HepG2 (cell line): ENCODE data around the gene XPO5. TPM values are rescaled to one million over a fixed set of nuclear protein-coding genes. Genes with fewer than 3 reads are reported as not detected.

ENCODE experiments used
- ATF4 ChIP-seq, 2 experiments: fragments of 450-650 bp in 1 of 2; sonication (generic) in 1 of 2; formaldehyde crosslinking; IDR thresholded peaks; 2 replicates each; pipeline versions ENCODE4 v1.5.0 to v1.8.0; 2020 to 2022; ENCODE audit warnings: mild to moderate bottlenecking in 1 of 2, missing genetic modification reagents in 1 of 2
- CCAR2 ChIP-seq: fragments of 200-400 bp; formaldehyde crosslinking; optimal IDR thresholded peaks from 2 replicates; pipeline ENCODE3; 2018; ENCODE audit warnings: low read depth, mild to moderate bottlenecking, low read length, moderate library complexity
- DDIT3 ChIP-seq: sonication (generic); formaldehyde crosslinking; IDR thresholded peaks from 2 replicates; pipeline ENCODE4 v1.4.0; 2020; ENCODE audit warnings: mild to moderate bottlenecking, missing genetic modification reagents
- FOSL1 ChIP-seq: sonication (generic); formaldehyde crosslinking; IDR thresholded peaks from 2 replicates; pipeline ENCODE4 v1.9.0; 2021; ENCODE audit warnings: missing genetic modification reagents, borderline replicate concordance
- HHEX ChIP-seq: IDR thresholded peaks from 2 replicates; pipeline ENCODE4 v1.6.1; 2016; ENCODE audit warnings: control low read depth
- KDM3A ChIP-seq: IDR thresholded peaks from 2 replicates; pipeline ENCODE4 v1.6.1; 2018; ENCODE audit warnings: low read depth, missing compliant biosample characterization
- REST ChIP-seq, 2 experiments: IDR thresholded peaks; 2 replicates each; pipeline ENCODE4 v1.6.1; 2011 to 2012; ENCODE audit warnings: low read length in 2 of 2, borderline replicate concordance in 1 of 2, low read depth in 1 of 2, mild to moderate bottlenecking in 1 of 2, moderate library complexity in 1 of 2
- TEF ChIP-seq: sonication (generic); formaldehyde crosslinking; IDR thresholded peaks from 2 replicates; pipeline ENCODE4 v1.5.0; 2020; ENCODE audit warnings: missing genetic modification reagents
- ZBTB44 ChIP-seq: sonication (generic); formaldehyde crosslinking; IDR thresholded peaks from 2 replicates; pipeline ENCODE4 v1.4.0; 2020; ENCODE audit warnings: missing genetic modification reagents
- ZBTB8A ChIP-seq: sonication (generic); formaldehyde crosslinking; IDR thresholded peaks from 2 replicates; pipeline ENCODE4 v1.4.0; 2020; ENCODE audit warnings: mild to moderate bottlenecking, low read depth, missing genetic modification reagents, borderline replicate concordance
- ZFX ChIP-seq: sonication (generic); formaldehyde crosslinking; IDR thresholded peaks from 2 replicates; pipeline ENCODE4 v1.4.0; 2020; ENCODE audit warnings: mild to moderate bottlenecking, low read depth, missing genetic modification reagents, moderate library complexity
- ZNF343 ChIP-seq: sonication (generic); formaldehyde crosslinking; IDR thresholded peaks from 2 replicates; pipeline ENCODE4 v1.4.0; 2020; ENCODE audit warnings: mild to moderate bottlenecking, missing genetic modification reagents
- ZNF547 ChIP-seq: sonication (generic); formaldehyde crosslinking; IDR thresholded peaks from 2 replicates; pipeline ENCODE4 v1.5.1; 2020; ENCODE audit warnings: mild to moderate bottlenecking, missing genetic modification reagents
- ZNF788 ChIP-seq: sonication (generic); formaldehyde crosslinking; IDR thresholded peaks from 2 replicates; pipeline ENCODE4 v1.5.0; 2020; ENCODE audit warnings: mild to moderate bottlenecking, missing genetic modification reagents, borderline replicate concordance
- polyA plus RNA-seq, 8 experiments: library from polyadenylated mRNA; depleted of rRNA in 3 of 8; stranded (reverse) in 7 of 8; unstranded in 1 of 8; fragments of >200 nt; fragmentation: Illumina TruSeq in 4 of 8; extraction: Trizol in 4 of 8; gene quantifications; 2 replicates each; pipeline versions ENCODE4 v1.2.1 to v1.2.3, GENCODE V29; 2011 to 2016; ENCODE audit warnings: low read depth in 4 of 8, missing spikeins in 1 of 8, mixed read lengths in 1 of 8; ENCODE audit not compliant: insufficient read depth in 1 of 8
- total RNA-seq, 5 experiments: library from RNA; depleted of rRNA; stranded (reverse); fragments of >200 nt; fragmentation: Illumina TruSeq; extraction: Trizol; gene quantifications; 2 replicates each; pipeline ENCODE4 v1.2.3, GENCODE V29; 2016; ENCODE audit warnings: low read depth in 1 of 5

Gene XPO5
- total and polyA plus RNA-seq, 2 of the 13 experiments (the other 11 are each of a cell fraction or from before 2014, with no cell fraction given) = 52.2 to 68.0 TPM

- no peak for TF ChIP-seq CCAR2
- TF ChIP-seq ZNF343 (CRISPR knock-in tag) = peak; percentile 89
- TF ChIP-seq DDIT3 (CRISPR knock-in tag) = no peak
- TF ChIP-seq ZNF788 = peak; percentile 26; the same call in 1 of the 2 replicates
- peak in 1 of 2 experiments; percentile 68; a peak in 2 of 4 replicates for TF ChIP-seq ATF4 (CRISPR knock-in tag; IDR thresholded peaks at IDR 0.05)
- peak; percentile 90 for TF ChIP-seq ZFX (CRISPR knock-in tag)
- TF ChIP-seq ZBTB44 (CRISPR knock-in tag) = peak; percentile 70; the same call in 1 of the 2 replicates
- no peak; the same call in none of the 2 replicates for TF ChIP-seq KDM3A (CRISPR knock-in tag)
- TF ChIP-seq FOSL1 (CRISPR knock-in tag) = no peak
- TF ChIP-seq REST (IDR thresholded peaks at IDR 0.05; ENCODE audit: borderline replicate concordance in 1 of 2, low read depth in 1 of 2, low read length in 2 of 2) = peak in 1 of 2 experiments; percentile 83; a peak in 2 of 4 replicates
- peak; percentile 69; the same call in 1 of the 2 replicates for TF ChIP-seq ZNF547
- no peak for TF ChIP-seq TEF (CRISPR knock-in tag)
- peak; percentile 90; the same call in 1 of the 2 replicates for TF ChIP-seq ZBTB8A (CRISPR knock-in tag)
- TF ChIP-seq HHEX (CRISPR knock-in tag) = no peak
Measured at GRCh38 chr6:43575772-43576551, at the start of gene XPO5, which contains the start of gene POLH (continued).
